ENCODE results near the gene CHCHD3.

CHCHD3 gene

DNA sequence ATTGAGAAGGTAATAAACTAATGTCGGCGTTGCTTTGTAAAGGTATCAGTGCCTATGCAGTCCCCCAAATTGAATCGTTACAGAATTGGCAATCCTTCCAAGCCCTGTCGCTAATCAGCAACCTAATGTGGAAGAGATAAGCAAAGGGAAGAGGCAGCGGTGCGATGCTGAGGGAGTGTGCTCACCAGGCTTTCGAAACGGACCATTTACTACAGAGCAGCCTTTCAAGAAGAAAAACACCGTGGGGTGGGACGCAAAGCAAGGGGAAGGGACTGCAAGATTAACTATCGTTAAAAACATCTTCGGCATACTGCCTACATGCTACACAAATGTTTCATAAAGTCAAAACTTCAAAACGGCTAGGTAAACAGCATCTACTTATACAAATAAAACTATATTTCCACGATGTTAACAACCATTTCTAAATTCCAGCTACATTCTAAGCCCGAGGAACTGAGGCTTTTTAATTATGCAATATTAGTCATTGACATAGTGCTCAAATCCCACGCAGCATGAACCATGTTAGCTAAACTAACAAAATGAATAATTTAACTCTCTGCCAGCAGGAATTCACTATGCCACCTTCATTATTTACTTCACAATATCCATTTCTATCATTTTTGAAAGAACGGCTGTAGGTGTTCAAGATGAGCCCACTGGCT lies 85.2 kb downstream of the CHCHD3 start:
- TF ChIP-seq, protein P1, sequence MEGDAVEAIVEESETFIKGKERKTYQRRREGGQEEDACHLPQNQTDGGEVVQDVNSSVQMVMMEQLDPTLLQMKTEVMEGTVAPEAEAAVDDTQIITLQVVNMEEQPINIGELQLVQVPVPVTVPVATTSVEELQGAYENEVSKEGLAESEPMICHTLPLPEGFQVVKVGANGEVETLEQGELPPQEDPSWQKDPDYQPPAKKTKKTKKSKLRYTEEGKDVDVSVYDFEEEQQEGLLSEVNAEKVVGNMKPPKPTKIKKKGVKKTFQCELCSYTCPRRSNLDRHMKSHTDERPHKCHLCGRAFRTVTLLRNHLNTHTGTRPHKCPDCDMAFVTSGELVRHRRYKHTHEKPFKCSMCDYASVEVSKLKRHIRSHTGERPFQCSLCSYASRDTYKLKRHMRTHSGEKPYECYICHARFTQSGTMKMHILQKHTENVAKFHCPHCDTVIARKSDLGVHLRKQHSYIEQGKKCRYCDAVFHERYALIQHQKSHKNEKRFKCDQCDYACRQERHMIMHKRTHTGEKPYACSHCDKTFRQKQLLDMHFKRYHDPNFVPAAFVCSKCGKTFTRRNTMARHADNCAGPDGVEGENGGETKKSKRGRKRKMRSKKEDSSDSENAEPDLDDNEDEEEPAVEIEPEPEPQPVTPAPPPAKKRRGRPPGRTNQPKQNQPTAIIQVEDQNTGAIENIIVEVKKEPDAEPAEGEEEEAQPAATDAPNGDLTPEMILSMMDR (IDR thresholded peaks at IDR 0.05; ENCODE audit: insufficient read depth, low read length, poor library complexity, severe bottlenecking): no peak
- Histone ChIP-seq H3K27me3 (replicated peaks; ENCODE audit: control insufficient read depth, insufficient read depth, low read length) (no peaks in the 10 kb centered on the region), H3K4me3 (replicated peaks; ENCODE audit: low read depth, low read length) (no peak overlapping the region), H3K36me3 (ENCODE audit: control insufficient read depth, insufficient read depth, low read length) (no peaks in the 10 kb centered on the region; the same call in 1 of the 2 replicates)
- DNase-seq (ENCODE audit: extremely low read depth, insufficient read length): no peak

DNA sequence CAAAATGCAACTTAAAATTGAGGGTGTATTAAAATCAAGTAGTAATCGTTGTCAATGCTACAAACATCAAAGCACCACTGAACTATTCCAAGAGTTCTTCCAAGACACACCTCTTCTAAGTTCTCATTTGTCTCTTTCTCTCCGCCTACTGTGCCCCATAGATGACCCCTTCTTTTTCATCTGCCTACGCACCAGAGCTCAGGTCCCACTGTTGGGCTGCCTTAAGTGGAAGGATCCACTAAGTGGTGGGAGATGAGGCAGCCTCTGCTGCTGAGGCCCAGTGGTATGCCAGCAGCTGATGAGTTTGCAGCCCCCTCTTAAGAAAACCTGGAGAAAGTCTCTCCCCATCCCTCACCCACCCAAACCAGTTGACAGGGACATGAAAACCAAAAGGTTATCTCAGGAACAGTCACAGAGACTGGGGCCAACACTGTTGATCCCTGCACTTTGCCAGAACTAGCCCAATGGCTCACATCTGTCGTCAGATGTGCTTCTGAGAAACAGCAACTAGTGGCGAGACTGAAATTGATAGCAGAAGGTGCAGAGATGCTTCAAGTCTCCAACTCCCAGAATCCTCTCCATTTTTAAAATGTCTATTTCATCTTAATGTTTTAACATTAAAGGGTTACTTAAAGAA lies 88.4 kb downstream of the CHCHD3 start:
- TF ChIP-seq, protein P1 (IDR thresholded peaks at IDR 0.05; ENCODE audit: insufficient read depth, low read length, poor library complexity, severe bottlenecking): no peak
- DNase-seq (ENCODE audit: extremely low read depth, insufficient read length): no peak

DNA sequence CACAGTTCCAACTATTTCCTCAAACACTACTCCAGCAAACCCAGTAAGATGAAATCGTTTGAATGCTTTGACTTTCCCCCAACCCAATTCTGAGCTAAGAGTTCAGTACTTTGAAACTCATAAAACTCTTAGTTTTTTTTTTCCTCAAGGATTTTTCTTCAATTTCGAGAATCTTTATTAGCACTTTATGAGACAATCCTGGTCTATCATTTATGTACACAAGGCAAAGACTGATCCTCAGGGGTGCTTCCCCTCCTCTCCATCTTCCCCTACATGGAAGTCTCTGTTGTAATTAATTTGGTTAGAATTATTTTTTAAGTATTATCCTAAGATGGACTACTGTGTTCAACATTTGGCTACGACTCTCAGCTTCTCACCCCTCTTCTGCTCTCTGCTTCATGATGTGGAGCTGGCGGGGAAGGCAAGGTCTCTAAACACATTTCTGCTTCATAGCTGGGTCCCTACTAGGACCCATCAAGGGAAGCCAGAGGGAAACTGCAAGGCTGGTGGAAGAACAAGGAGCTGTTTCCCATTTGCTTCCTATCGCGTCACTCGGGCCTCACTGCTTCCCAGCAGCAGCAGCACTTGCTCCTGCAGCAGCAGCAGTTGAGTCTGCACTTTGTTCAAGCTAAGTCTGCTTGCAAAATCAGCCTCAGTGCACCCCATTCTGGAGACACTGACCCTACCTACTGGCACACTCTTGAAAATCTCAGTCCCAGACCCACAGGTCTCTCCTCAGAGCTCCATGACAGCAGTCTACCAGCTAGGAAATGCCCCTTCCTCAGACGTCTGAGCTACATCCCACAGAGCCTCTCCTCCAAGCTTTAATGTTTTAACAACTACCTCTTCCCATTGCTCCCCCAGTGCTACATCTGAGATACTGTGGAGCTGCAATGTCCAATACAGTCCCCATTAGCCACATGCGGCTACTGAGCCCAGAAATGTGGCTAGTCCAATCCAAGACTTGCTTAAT lies 90.0 kb downstream of the CHCHD3 start:
- DNase-seq (ENCODE audit: extremely low read depth, insufficient read length): no peak
- H3K4me3 ChIP-seq (replicated peaks; ENCODE audit: low read depth, low read length): no peak overlapping the region
- TF ChIP-seq, protein P1 (IDR thresholded peaks at IDR 0.05; ENCODE audit: insufficient read depth, low read length, poor library complexity, severe bottlenecking): no peak
- no peaks in the 10 kb centered on the region for H3K27me3 ChIP-seq (replicated peaks; ENCODE audit: control insufficient read depth, insufficient read depth, low read length)
- H3K36me3 ChIP-seq (ENCODE audit: control insufficient read depth, insufficient read depth, low read length): no peaks in the 10 kb centered on the region; the same call in 1 of the 2 replicates

More for the DNA sequence above, 88.4 kb downstream of the CHCHD3 start:
- Histone ChIP-seq H3K4me3 (replicated peaks; ENCODE audit: low read depth, low read length) (no peak overlapping the region), H3K36me3 (ENCODE audit: control insufficient read depth, insufficient read depth, low read length) (no peaks in the 10 kb centered on the region; the same call in 1 of the 2 replicates), H3K27me3 (replicated peaks; ENCODE audit: control insufficient read depth, insufficient read depth, low read length) (no peaks in the 10 kb centered on the region)

DNA sequence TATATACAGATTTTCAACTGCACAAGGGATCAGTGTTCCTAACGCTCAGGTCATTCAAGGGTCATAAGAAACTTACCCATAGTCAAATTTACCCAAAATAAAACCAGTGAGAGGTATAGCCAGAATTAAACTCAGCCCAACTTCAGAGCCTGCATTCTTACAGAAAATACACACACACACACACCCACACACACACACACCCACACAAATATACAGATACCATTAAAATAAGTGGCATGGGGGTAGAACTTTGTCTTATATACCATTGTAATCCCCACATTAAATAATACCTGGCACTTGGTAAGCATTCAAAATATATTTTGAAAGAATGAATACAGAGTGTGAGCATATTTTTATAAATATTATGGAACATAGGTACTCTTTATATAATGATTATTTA lies 93.8 kb downstream of the CHCHD3 start:
- TF ChIP-seq, protein P1 (IDR thresholded peaks at IDR 0.05; ENCODE audit: insufficient read depth, low read length, poor library complexity, severe bottlenecking): no peak
- DNase-seq (ENCODE audit: extremely low read depth, insufficient read length): no peak
- Histone ChIP-seq H3K4me3 (replicated peaks; ENCODE audit: low read depth, low read length) (no peak overlapping the region), H3K36me3 (ENCODE audit: control insufficient read depth, insufficient read depth, low read length) (no peaks in the 10 kb centered on the region; the same call in 1 of the 2 replicates), H3K27me3 (replicated peaks; ENCODE audit: control insufficient read depth, insufficient read depth, low read length) (no peaks in the 10 kb centered on the region)

DNA sequence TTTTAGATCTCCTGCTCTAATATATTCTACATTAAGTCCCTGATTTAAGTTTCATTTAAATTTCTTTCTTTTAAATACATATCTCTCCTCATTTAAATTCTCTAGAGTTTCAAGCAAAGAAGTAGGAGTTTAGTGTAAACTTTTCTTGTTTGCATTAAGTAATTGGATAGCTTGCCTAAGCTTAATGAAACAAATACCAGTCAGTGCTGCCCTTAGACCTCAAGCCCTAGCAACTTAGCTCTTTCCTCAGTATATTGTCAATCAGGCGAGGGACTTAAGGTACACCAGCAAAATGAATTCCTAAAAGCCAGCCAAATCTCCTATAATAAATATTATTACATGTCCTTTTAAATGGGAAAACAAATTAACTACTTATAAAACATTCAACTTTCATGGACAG lies 101.5 kb downstream of the CHCHD3 start:
- DNase-seq (ENCODE audit: extremely low read depth, insufficient read length): no peak
- TF ChIP-seq, protein P1 (IDR thresholded peaks at IDR 0.05; ENCODE audit: insufficient read depth, low read length, poor library complexity, severe bottlenecking): no peak
- no peaks in the 10 kb centered on the region for H3K36me3 ChIP-seq (ENCODE audit: control insufficient read depth, insufficient read depth, low read length)
- H3K27me3 ChIP-seq (replicated peaks; ENCODE audit: control insufficient read depth, insufficient read depth, low read length): no peaks in the 10 kb centered on the region
- H3K4me3 ChIP-seq (replicated peaks; ENCODE audit: low read depth, low read length): no peak overlapping the region

Measured in GM06990 (cell line).